GM23248 (cell line): Measurements from ENCODE around the gene SART1.

Experiments used
- EZH2 ChIP-seq: fragments of 200-600 bp; sonication (generic); IDR thresholded peaks from 2 replicates; pipeline ENCODE4 v1.6.1; 2018; ENCODE audit warnings: antibody characterized with exemption, mild to moderate bottlenecking; ENCODE audit not compliant: insufficient read depth, poor library complexity, severe bottlenecking
- EZH2phosphoT487 ChIP-seq: fragments of 200-600 bp; sonication (generic); IDR thresholded peaks from 2 replicates; pipeline ENCODE4 v1.6.1; 2018; ENCODE audit warnings: antibody characterized with exemption, moderate library complexity, mild to moderate bottlenecking, low read depth; ENCODE audit not compliant: insufficient read depth

GRCh38 chr11:65983589-65983987 is 22.1 kb downstream of the SART1 start:
- TF ChIP-seq EZH2 (no peak), EZH2phosphoT487 (no peak)
